Sigmoid colon (tissue), 7 donors: ENCODE measurements around the gene NATD1. TPM values are rescaled to one million over a fixed set of nuclear protein-coding genes. Genes with fewer than 3 reads are reported as not detected.

Experiments
- DNase-seq: peaks from one replicate; pipeline ENCODE4 v3.0.0-alpha.2; 2019
- H3K27ac ChIP-seq, 4 donors: fragments of 200-600 bp; sonication (generic); one replicate each; pipeline ENCODE4 v1.5.1; 2016 to 2019; ENCODE audit warnings: mild to moderate bottlenecking in 1 of 4
- H3K27me3 ChIP-seq, 3 donors: fragments of 200-600 bp; sonication (generic); one replicate each; pipeline ENCODE4 v1.5.1; 2019; ENCODE audit warnings: mild to moderate bottlenecking in 1 of 3
- H3K36me3 ChIP-seq, 4 donors: fragments of 200-600 bp; sonication (generic); one replicate each; pipeline ENCODE4 v1.5.1; 2016 to 2019
- H3K4me1 ChIP-seq, 4 donors: fragments of 200-600 bp; sonication (generic); one replicate each; pipeline ENCODE4 v1.5.1; 2017 to 2019
- H3K4me3 ChIP-seq, 4 donors: fragments of 200-600 bp; sonication (generic); one replicate each; pipeline ENCODE4 v1.5.1; 2017 to 2019; ENCODE audit warnings: mild to moderate bottlenecking in 2 of 4, moderate library complexity in 1 of 4
- H3K9me3 ChIP-seq, 4 donors: fragments of 200-600 bp in 3 of 4; sonication (generic) in 3 of 4; one replicate each; pipeline versions ENCODE4 v1.5.1 to v1.6.1; 2013 to 2019
- EP300 ChIP-seq, 4 donors: sonication (generic); formaldehyde crosslinking; IDR thresholded peaks; one replicate each; pipeline ENCODE4 v1.6.1; 2017; ENCODE audit warnings: antibody characterized with exemption in 4 of 4
- POLR2A ChIP-seq, 2 donors: fragments of 450-650 bp; IDR thresholded peaks; one replicate each; pipeline ENCODE4 v1.6.1; 2016; ENCODE audit warnings: antibody characterized with exemption in 2 of 2, mild to moderate bottlenecking in 2 of 2, moderate library complexity in 2 of 2
- POLR2AphosphoS5 ChIP-seq, 4 donors: sonication (generic); formaldehyde crosslinking; IDR thresholded peaks; one replicate each; pipeline ENCODE4 v1.6.1; 2017; ENCODE audit warnings: antibody characterized with exemption in 4 of 4
- WGBS, 2 donors: extraction: QIAGEN DNeasy Blood & Tissue Kit; methylation state at CpG; one replicate each; pipeline ENCODE4 v1.1.7; 2013; 5-methylcytosine and 5-hydroxymethylcytosine counted together
- intact Hi-C: fragments of 100-400 bp; cut with DNase I; formaldehyde crosslinking; loops from one replicate; pipeline ENCODE4 v1.15.1; 2023
- polyA plus RNA-seq, 3 donors: library from polyadenylated mRNA; stranded (reverse); fragments of 200-250 nt; gene quantifications; one replicate each; pipeline ENCODE4 v1.2.3, GENCODE V29; 2013
- total RNA-seq, 4 donors: library from RNA; depleted of rRNA; stranded (reverse); fragments of >200 nt; gene quantifications; one replicate each; pipeline ENCODE4 v1.1.0, GENCODE V29; 2016
- TF ChIP-seq, protein P1 (sequence below), 4 experiments: fragments of 450-650 bp in 3 of 4; fragments of 200-600 bp in 1 of 4; IDR thresholded peaks; one replicate each; pipeline ENCODE4 v1.5.1; 2016 to 2019; ENCODE audit warnings: antibody characterized with exemption in 4 of 4, mild to moderate bottlenecking in 3 of 4, moderate library complexity in 2 of 4
- donor health status: healthy with polysubstance abuse.
- donor health status: Bipolar disorder and iron deficiency.
- donor health status: healthy.

Gene NATD1
- total and polyA plus RNA-seq, 7 donors = 2.5 to 13.8 (median 6.8) TPM

DNA sequence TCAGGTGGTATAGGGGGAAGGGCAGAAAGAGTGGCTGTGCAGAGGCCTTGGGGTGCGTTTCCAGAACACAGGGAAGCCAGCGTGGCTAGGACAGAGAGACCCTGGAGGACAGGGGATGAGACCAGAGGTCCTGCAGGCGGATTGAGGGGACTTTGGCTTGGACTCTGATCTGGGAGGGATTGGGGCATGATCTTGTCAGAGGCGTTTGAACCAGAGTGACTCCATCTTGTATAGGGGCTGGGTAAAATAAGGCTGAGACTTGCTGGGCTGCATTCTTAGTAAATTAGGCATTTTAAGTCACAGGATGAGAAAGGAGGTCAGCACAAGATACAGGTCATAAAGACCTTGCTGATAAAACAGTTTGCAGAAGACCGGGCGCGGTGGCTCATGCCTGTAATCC lies 5.4 kb upstream of the NATD1 start:
- Histone ChIP-seq H3K4me3 (no peak overlapping the region), H3K27ac (no peak overlapping the region), H3K27me3 (no peaks in the 10 kb centered on the region), H3K4me1 (peaks cover 0 to 16% (median 11%) of the 10 kb centered on the region in 4 donors), H3K36me3 (no peaks in the 10 kb centered on the region), H3K9me3 (no peaks in the 10 kb centered on the region)
- TF ChIP-seq EP300 (IDR thresholded peaks at IDR 0.05) (no peak), POLR2AphosphoS5 (IDR thresholded peaks at IDR 0.05) (no peak), POLR2A (IDR thresholded peaks at IDR 0.05) (no peak)
- TF ChIP-seq, protein P1, sequence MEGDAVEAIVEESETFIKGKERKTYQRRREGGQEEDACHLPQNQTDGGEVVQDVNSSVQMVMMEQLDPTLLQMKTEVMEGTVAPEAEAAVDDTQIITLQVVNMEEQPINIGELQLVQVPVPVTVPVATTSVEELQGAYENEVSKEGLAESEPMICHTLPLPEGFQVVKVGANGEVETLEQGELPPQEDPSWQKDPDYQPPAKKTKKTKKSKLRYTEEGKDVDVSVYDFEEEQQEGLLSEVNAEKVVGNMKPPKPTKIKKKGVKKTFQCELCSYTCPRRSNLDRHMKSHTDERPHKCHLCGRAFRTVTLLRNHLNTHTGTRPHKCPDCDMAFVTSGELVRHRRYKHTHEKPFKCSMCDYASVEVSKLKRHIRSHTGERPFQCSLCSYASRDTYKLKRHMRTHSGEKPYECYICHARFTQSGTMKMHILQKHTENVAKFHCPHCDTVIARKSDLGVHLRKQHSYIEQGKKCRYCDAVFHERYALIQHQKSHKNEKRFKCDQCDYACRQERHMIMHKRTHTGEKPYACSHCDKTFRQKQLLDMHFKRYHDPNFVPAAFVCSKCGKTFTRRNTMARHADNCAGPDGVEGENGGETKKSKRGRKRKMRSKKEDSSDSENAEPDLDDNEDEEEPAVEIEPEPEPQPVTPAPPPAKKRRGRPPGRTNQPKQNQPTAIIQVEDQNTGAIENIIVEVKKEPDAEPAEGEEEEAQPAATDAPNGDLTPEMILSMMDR (IDR thresholded peaks at IDR 0.05) = no peak
- intact Hi-C loops = no loop called here
- 87 to 89% methylated on average over 7 of the region's 7 CpGs for WGBS, 2 donors
- no peak for DNase-seq

DNA sequence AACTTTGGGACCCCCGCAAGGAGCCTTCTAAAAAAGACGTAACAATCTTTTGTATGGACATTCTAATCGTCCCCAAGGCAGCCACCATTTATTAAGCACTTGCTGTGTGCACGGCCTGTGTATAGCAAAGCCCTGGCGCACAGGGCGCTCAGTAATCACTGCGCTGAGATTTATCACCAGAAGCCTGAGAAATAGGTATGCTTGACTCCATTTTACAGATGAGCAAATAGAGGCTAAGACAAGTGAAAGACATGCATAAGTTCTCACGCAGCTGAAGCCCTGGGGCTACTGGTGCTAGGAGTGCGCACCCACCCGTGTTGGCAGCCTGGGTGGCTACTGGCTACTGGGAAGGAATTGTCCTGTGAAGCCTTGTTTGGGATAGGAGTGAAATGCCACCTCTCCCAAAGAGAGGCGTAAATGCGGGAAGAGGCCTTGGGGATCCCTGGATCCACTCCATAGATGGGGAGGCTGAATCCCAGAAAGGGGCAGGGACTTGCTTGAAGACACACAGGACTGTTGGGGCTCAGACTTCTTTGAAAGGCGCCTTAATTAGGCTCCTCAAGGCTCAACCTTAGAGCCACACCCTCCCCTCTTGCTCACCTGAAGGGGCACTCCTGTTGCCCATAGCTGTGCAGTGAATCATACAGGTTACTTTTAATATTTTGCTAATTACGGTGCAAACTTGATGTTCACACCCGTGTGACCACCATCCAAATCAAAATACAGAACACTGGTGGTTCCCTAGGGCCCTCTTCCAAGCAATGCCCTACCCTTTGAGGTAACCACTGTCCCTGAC lies 634 bp upstream of the NATD1 start:
- no peaks in the 10 kb centered on the region for H3K36me3 ChIP-seq
- no peak for DNase-seq
- no peaks in the 10 kb centered on the region for H3K27me3 ChIP-seq
- H3K4me3 ChIP-seq = peak overlapping the region; percentile 61 to 85 (median 80)
- no peak for TF ChIP-seq POLR2AphosphoS5 (IDR thresholded peaks at IDR 0.05)
- TF ChIP-seq POLR2A (IDR thresholded peaks at IDR 0.05) = no peak
- TF ChIP-seq EP300 (IDR thresholded peaks at IDR 0.05) = no peak
- TF ChIP-seq, protein P1 (IDR thresholded peaks at IDR 0.05) = no peak
- H3K9me3 ChIP-seq = no peaks in the 10 kb centered on the region
- intact Hi-C loops = no loop called here
- peaks cover 0 to 45% (median 35%) of the 10 kb centered on the region in 4 donors for H3K4me1 ChIP-seq
- WGBS, 2 donors = 29 to 47% methylated on average over 15 of the region's 15 CpGs
- peak overlapping the region; percentile 74 to 81 (median 76) for H3K27ac ChIP-seq

DNA sequence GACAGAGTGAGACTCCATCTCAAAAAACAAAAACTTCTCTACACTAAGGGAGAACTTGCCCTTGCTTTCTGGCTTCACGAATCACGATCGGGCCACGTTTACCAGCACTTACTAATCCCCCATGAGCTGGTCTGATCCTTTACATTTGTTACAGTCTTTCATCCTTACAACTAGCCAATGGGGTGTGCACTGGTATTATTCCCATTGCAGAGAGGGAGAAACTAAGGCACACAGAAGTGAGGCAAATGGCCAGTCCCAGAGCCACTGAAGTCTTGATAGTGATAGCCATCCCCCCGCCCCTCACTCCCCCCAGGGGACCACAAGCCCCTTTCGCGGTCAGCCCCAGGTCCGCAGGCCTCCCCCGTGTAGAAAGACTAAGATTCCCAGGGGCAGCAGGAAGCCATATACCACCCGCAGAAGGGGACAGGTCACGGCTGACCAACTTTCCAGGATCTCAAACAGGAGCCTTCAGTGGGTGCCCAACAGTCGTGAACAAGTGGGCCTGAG lies 868 bp downstream of the NATD1 start:
- Histone ChIP-seq H3K9me3 (no peaks in the 10 kb centered on the region), H3K27ac (peak overlapping the region; percentile 74 to 81 (median 76)), H3K4me3 (peak overlapping the region; percentile 61 to 85 (median 80)), H3K27me3 (no peaks in the 10 kb centered on the region), H3K4me1 (peaks cover 0 to 45% (median 35%) of the 10 kb centered on the region in 4 donors), H3K36me3 (no peaks in the 10 kb centered on the region)
- intact Hi-C loops = loop anchor here (1.0 kb wide), 1 partner anchor 37 kb away; no protein-coding TSS in a partner anchor
- TF ChIP-seq, protein P1 (IDR thresholded peaks at IDR 0.05) = no peak
- TF ChIP-seq EP300 (IDR thresholded peaks at IDR 0.05) = no peak
- TF ChIP-seq POLR2AphosphoS5 (IDR thresholded peaks at IDR 0.05) = no peak
- no peak for TF ChIP-seq POLR2A (IDR thresholded peaks at IDR 0.05)
- WGBS, 2 donors = 25% methylated on average over 12 of the region's 12 CpGs
- DNase-seq = no peak

DNA sequence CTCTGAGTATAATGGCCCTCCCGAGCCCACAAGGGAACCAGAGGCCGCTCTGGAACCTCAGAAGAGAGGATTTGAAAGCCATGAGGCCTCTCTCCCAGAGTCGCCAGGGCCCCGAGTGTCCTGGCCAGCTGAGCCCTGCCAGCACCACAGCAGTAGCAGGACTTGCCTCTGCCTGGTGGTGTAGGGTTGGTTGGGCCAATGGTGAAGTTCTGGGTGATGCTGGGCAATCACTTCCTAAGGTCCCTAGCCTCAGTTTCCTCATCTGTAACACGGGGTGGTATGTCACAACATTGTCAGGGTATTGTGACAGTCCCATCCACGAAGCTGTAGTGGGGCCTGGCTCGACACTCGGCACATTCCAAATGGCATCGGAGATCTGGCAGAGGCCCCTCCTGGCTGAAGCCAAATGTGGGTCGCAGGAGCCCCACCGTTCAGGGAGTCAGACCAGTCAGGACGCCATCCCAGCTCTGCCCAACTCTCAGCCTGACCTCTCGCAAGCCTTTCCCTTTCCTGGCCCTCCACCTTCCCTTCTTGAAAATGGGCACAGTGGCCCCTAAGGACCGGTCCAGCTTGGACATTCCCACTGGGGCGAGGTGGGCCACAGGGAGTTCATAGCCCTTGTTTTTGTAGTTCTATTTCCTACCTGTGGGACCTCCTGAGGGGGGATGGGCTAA lies 1.7 kb downstream of the NATD1 start:
- DNase-seq = no peak
- WGBS, 2 donors = 90% methylated on average over 15 of the region's 15 CpGs
- Histone ChIP-seq H3K9me3 (no peaks in the 10 kb centered on the region), H3K36me3 (no peaks in the 10 kb centered on the region), H3K4me1 (peaks cover 0 to 45% (median 35%) of the 10 kb centered on the region in 4 donors), H3K27ac (peak overlapping the region in 2 of 4 donors; percentile 78 to 81), H3K27me3 (no peaks in the 10 kb centered on the region), H3K4me3 (peak overlapping the region in 1 of 4 donors; percentile 85)
- intact Hi-C loops = loop anchor here (1.0 kb wide), 1 partner anchor 36 kb away; no protein-coding TSS in a partner anchor
- no peak for TF ChIP-seq EP300 (IDR thresholded peaks at IDR 0.05)
- TF ChIP-seq POLR2A (IDR thresholded peaks at IDR 0.05) = no peak
- TF ChIP-seq, protein P1 (IDR thresholded peaks at IDR 0.05) = no peak
- TF ChIP-seq POLR2AphosphoS5 (IDR thresholded peaks at IDR 0.05) = no peak
